ENCODE results near the gene KCNC1.

Gene KCNC1

DNA sequence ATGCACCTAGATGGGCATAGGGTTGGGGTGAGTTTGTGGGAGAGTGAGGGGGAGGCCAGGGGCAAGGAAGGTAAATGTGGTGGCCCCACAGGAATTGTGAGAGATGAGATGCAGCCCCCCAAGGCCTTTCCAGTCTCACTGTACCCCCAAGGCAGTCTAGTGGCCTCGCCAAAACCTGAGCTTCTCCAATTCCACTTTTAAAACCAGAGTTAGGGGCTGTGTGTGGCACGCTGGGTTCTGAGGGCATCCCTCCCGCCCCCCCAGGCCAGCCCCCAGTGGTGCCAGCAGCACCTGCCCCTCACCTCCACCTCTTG lies 40.4 kb downstream of the KCNC1 start (continued):
- TF ChIP-seq PPARA (CRISPR knock-in tag; IDR thresholded peaks at IDR 0.05; ENCODE audit: borderline replicate concordance), result no peak
- no peak for TF ChIP-seq TCF4 (CRISPR knock-in tag; IDR thresholded peaks at IDR 0.05; ENCODE audit: borderline replicate concordance)
- no peak for TF ChIP-seq TOX (CRISPR knock-in tag; IDR thresholded peaks at IDR 0.05; ENCODE audit: borderline replicate concordance)
- TF ChIP-seq ZFP30 (CRISPR knock-in tag; IDR thresholded peaks at IDR 0.05), result no peak
- TF ChIP-seq RARB (CRISPR knock-in tag; IDR thresholded peaks at IDR 0.05), result no peak
- no peak for TF ChIP-seq SNAI2 (CRISPR knock-in tag; IDR thresholded peaks at IDR 0.05)
- TF ChIP-seq ZC3H10 (CRISPR knock-in tag; IDR thresholded peaks at IDR 0.05), result no peak
- TF ChIP-seq ZFP3 (CRISPR knock-in tag; IDR thresholded peaks at IDR 0.05), result no peak

DNA sequence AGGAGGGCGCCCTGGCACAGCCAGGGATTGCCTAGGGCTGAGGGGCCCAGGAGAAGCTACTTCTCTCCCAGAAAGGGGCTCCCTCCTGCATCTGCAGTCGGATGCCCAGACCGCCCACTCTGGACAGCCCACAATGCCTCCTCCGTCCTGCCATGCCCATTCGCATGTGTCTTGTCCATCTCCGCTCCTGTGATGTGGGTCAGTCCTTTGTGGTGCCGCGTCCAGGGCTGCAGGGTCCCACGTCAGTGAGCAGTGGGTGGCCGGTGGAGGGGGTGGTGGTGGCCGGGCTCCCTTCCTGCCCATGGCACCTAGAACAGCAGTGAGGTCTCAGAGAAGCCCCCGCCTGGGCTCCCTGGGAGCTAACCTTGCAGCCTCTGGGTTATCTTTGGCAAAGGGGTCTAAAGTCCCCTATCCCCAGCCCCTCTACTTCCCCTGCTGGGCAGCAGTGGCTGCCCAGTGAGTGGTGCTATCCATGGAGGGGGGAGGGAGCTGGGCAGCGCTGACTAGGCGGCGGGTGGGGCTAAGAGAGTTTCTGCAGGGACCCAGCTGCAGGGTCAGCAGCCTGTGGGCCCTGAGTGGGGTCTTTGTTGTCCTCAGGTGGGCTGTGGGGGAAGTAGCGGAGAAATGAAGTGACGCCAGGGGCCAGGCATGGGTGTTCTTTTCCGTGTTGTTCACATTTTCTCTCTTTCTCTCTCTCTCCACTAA lies 41.1 kb downstream of the KCNC1 start:
- no peak for ATAC-seq
- no peak for TF ChIP-seq ZNF8 (CRISPR knock-in tag; IDR thresholded peaks at IDR 0.05)
- TF ChIP-seq TSHZ2 (CRISPR knock-in tag; IDR thresholded peaks at IDR 0.05), result no peak

- no peak for ATAC-seq
- TF ChIP-seq, protein P1, sequence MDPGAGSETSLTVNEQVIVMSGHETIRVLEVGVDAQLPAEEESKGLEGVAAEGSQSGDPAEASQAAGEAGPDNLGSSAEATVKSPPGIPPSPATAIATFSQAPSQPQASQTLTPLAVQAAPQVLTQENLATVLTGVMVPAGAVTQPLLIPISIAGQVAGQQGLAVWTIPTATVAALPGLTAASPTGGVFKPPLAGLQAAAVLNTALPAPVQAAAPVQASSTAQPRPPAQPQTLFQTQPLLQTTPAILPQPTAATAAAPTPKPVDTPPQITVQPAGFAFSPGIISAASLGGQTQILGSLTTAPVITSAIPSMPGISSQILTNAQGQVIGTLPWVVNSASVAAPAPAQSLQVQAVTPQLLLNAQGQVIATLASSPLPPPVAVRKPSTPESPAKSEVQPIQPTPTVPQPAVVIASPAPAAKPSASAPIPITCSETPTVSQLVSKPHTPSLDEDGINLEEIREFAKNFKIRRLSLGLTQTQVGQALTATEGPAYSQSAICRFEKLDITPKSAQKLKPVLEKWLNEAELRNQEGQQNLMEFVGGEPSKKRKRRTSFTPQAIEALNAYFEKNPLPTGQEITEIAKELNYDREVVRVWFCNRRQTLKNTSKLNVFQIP (CRISPR knock-in tag; IDR thresholded peaks at IDR 0.05; ENCODE audit: borderline replicate concordance, low read depth), result no peak
- TF ChIP-seq BACH2 (CRISPR knock-in tag; IDR thresholded peaks at IDR 0.05; ENCODE audit: borderline replicate concordance), result no peak
- no peak for TF ChIP-seq GLIS3 (CRISPR knock-in tag; IDR thresholded peaks at IDR 0.05)
- TF ChIP-seq ZNF8 (CRISPR knock-in tag; IDR thresholded peaks at IDR 0.05), result no peak
- no peak for TF ChIP-seq TSHZ2 (CRISPR knock-in tag; IDR thresholded peaks at IDR 0.05)
- no peak for TF ChIP-seq PPARA (CRISPR knock-in tag; IDR thresholded peaks at IDR 0.05; ENCODE audit: borderline replicate concordance)
- TF ChIP-seq TCF4 (CRISPR knock-in tag; IDR thresholded peaks at IDR 0.05; ENCODE audit: borderline replicate concordance), result no peak
- no peak for TF ChIP-seq ISL1 (CRISPR knock-in tag; IDR thresholded peaks at IDR 0.05)
- TF ChIP-seq ESRRG (CRISPR knock-in tag; IDR thresholded peaks at IDR 0.05), result no peak
- TF ChIP-seq CREB5 (CRISPR knock-in tag; IDR thresholded peaks at IDR 0.05; ENCODE audit: low read depth), result no peak
Observed at GRCh38 chr11:17776212-17776875, 41.8 kb downstream of the KCNC1 start.

GRCh38 chr11:17777086-17777737 lies 42.6 kb downstream of the KCNC1 start:
- ATAC-seq, result no peak
- TF ChIP-seq GLIS3 (CRISPR knock-in tag; IDR thresholded peaks at IDR 0.05), result no peak
- TF ChIP-seq ZC3H10 (CRISPR knock-in tag; IDR thresholded peaks at IDR 0.05), result no peak
- TF ChIP-seq, protein P1 (CRISPR knock-in tag; IDR thresholded peaks at IDR 0.05; ENCODE audit: borderline replicate concordance, low read depth), result no peak
- TF ChIP-seq ZNF70 (CRISPR knock-in tag; IDR thresholded peaks at IDR 0.05), result no peak
- TF ChIP-seq ESRRG (CRISPR knock-in tag; IDR thresholded peaks at IDR 0.05), result no peak
- TF ChIP-seq ZFP30 (CRISPR knock-in tag; IDR thresholded peaks at IDR 0.05), result no peak
- no peak for TF ChIP-seq CREB5 (CRISPR knock-in tag; IDR thresholded peaks at IDR 0.05; ENCODE audit: low read depth)
- TF ChIP-seq PPARA (CRISPR knock-in tag; IDR thresholded peaks at IDR 0.05; ENCODE audit: borderline replicate concordance), result no peak
- TF ChIP-seq CSDC2 (CRISPR knock-in tag; IDR thresholded peaks at IDR 0.05), result no peak
- no peak for TF ChIP-seq SNAI2 (CRISPR knock-in tag; IDR thresholded peaks at IDR 0.05)
- no peak for TF ChIP-seq TSHZ2 (CRISPR knock-in tag; IDR thresholded peaks at IDR 0.05)
